ENCODE results near the gene CENPT. TPM values are rescaled to one million over a fixed set of nuclear protein-coding genes. Genes with fewer than 3 reads are reported as not detected.

The CENPT gene
- total and polyA plus RNA-seq, 2 donors (not counting 3 experiments of a cell fraction or from before 2014, with no cell fraction given), result 60.3 to 61.3 TPM

GRCh38 chr16:67879936-67880335 lies 32.4 kb upstream of the CENPT start:
- intact Hi-C loops (cut with micrococcal nuclease) (loop anchor here (5.0 kb wide), 1 partner anchor 182 kb away; no protein-coding TSS in a partner anchor), dilution Hi-C loops (cut with MboI; ENCODE audit: extremely low pct_ligation_motif_present, low sequenced_read_pairs) (no loop called here)
- Histone ChIP-seq H3K27ac (ENCODE audit: insufficient read depth, low read depth, low read length) (no peak overlapping the region), H3K4me2 (ENCODE audit: insufficient read depth, low read length) (no peak overlapping the region), H3K79me2 (ENCODE audit: control insufficient read depth, insufficient read depth, low read length) (peaks cover 15% of the 10 kb centered on the region), H4K20me1 (replicated peaks; ENCODE audit: control insufficient read depth, extremely low read depth, insufficient read depth, low read length) (no peaks in the 10 kb centered on the region), H3K9ac (replicated peaks; ENCODE audit: extremely low read depth, insufficient read depth, low read length) (no peak overlapping the region), H3K27me3 (ENCODE audit: control insufficient read depth in 2 of 2, insufficient read depth in 2 of 2, low read length in 2 of 2) (no peaks in the 10 kb centered on the region), H2AFZ (ENCODE audit: low read depth, low read length) (no peak overlapping the region), H3K4me1 (ENCODE audit: control insufficient read depth, extremely low read depth, insufficient read depth, low read length) (no peaks in the 10 kb centered on the region), H3K36me3 (ENCODE audit: control insufficient read depth in 2 of 2, extremely low read depth in 1 of 2, insufficient read depth in 2 of 2, low read length in 2 of 2) (peaks cover 19 to 88% of the 10 kb centered on the region in 2 experiments), H3K9me1 (replicated peaks; ENCODE audit: control insufficient read depth, extremely low read depth, insufficient read depth, low read length) (no peaks in the 10 kb centered on the region), H3K9me3 (replicated peaks; ENCODE audit: control insufficient read depth, insufficient read depth, low read length) (no peaks in the 10 kb centered on the region), H3K4me3 (replicated peaks in 1 of 3; ENCODE audit: insufficient read depth in 1 of 3, low read depth in 1 of 3, low read length in 3 of 3) (no peak overlapping the region)
- no TSS peak for BruUV-seq (replicated peaks)
- CTCF ChIA-PET, result interaction anchor here (1.3 to 1.8 kb wide), 2 partner anchors 49 to 161 kb away, joined by 4 to 5 read pairs; no protein-coding TSS in a partner anchor
- FAIRE-seq (no peak), DNase-seq (ENCODE audit: low read depth, low spot score) (no peak)
- POLR2A ChIA-PET, result no interaction called here
- TF ChIP-seq MYC (IDR thresholded peaks at IDR 0.05; ENCODE audit: low read depth, low read length) (no peak), GATA2 (IDR thresholded peaks at IDR 0.05; ENCODE audit: insufficient read depth, insufficient read length, low read depth, low read length) (no peak), JUN (IDR thresholded peaks at IDR 0.05; ENCODE audit: borderline replicate concordance, insufficient read depth, insufficient read length, low read depth) (no peak), FOS (IDR thresholded peaks at IDR 0.05; ENCODE audit: borderline replicate concordance, insufficient read depth, low read length) (no peak)
- TF ChIP-seq, protein P1, sequence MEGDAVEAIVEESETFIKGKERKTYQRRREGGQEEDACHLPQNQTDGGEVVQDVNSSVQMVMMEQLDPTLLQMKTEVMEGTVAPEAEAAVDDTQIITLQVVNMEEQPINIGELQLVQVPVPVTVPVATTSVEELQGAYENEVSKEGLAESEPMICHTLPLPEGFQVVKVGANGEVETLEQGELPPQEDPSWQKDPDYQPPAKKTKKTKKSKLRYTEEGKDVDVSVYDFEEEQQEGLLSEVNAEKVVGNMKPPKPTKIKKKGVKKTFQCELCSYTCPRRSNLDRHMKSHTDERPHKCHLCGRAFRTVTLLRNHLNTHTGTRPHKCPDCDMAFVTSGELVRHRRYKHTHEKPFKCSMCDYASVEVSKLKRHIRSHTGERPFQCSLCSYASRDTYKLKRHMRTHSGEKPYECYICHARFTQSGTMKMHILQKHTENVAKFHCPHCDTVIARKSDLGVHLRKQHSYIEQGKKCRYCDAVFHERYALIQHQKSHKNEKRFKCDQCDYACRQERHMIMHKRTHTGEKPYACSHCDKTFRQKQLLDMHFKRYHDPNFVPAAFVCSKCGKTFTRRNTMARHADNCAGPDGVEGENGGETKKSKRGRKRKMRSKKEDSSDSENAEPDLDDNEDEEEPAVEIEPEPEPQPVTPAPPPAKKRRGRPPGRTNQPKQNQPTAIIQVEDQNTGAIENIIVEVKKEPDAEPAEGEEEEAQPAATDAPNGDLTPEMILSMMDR (IDR thresholded peaks at IDR 0.05; ENCODE audit: extremely low read depth in 1 of 2, insufficient read depth in 1 of 2, low read depth in 1 of 2, low read length in 2 of 2), result no peak

GRCh38 chr16:67879462-67879861 lies 32.0 kb upstream of the CENPT start:
- DNase-seq (ENCODE audit: low read depth, low spot score) (no peak), FAIRE-seq (no peak)
- ChIA-PET CTCF (interaction anchor here (1.0 to 1.8 kb wide), 2 partner anchors 63 to 161 kb away, joined by 3 to 5 read pairs; no protein-coding TSS in a partner anchor), POLR2A (no interaction called here)
- intact Hi-C loops (cut with micrococcal nuclease) (no loop called here), dilution Hi-C loops (cut with MboI; ENCODE audit: extremely low pct_ligation_motif_present, low sequenced_read_pairs) (no loop called here)
- H3K36me3 ChIP-seq (ENCODE audit: control insufficient read depth in 2 of 2, extremely low read depth in 1 of 2, insufficient read depth in 2 of 2, low read length in 2 of 2), result peaks cover 19 to 83% of the 10 kb centered on the region in 2 experiments
- no peak overlapping the region for H3K27ac ChIP-seq (ENCODE audit: insufficient read depth, low read depth, low read length)
- H3K9me1 ChIP-seq (replicated peaks; ENCODE audit: control insufficient read depth, extremely low read depth, insufficient read depth, low read length), result no peaks in the 10 kb centered on the region
- H2AFZ ChIP-seq (ENCODE audit: low read depth, low read length), result no peak overlapping the region
- H4K20me1 ChIP-seq (replicated peaks; ENCODE audit: control insufficient read depth, extremely low read depth, insufficient read depth, low read length), result no peaks in the 10 kb centered on the region
- H3K4me1 ChIP-seq (ENCODE audit: control insufficient read depth, extremely low read depth, insufficient read depth, low read length), result peaks cover 2% of the 10 kb centered on the region
- peaks cover 20% of the 10 kb centered on the region for H3K79me2 ChIP-seq (ENCODE audit: control insufficient read depth, insufficient read depth, low read length)
- no peak overlapping the region for H3K4me2 ChIP-seq (ENCODE audit: insufficient read depth, low read length)
- TF ChIP-seq POLR2A (IDR thresholded peaks at IDR 0.05; ENCODE audit: low read depth, low read length) (no peak), MYC (IDR thresholded peaks at IDR 0.05; ENCODE audit: low read depth, low read length) (no peak), MAX (IDR thresholded peaks at IDR 0.05; ENCODE audit: insufficient read depth, insufficient read length) (no peak), GATA2 (IDR thresholded peaks at IDR 0.05; ENCODE audit: insufficient read depth, insufficient read length, low read depth, low read length) (no peak), EZH2 (IDR thresholded peaks at IDR 0.05; ENCODE audit: borderline replicate concordance, low read depth, low read length, severe bottlenecking) (no peak), FOS (IDR thresholded peaks at IDR 0.05; ENCODE audit: borderline replicate concordance, insufficient read depth, low read length) (no peak), POLR2AphosphoS5 (IDR thresholded peaks at IDR 0.05; ENCODE audit: insufficient read depth, low read depth, low read length) (no peak), JUN (IDR thresholded peaks at IDR 0.05; ENCODE audit: borderline replicate concordance, insufficient read depth, insufficient read length, low read depth) (no peak)
- TF ChIP-seq, protein P1 (IDR thresholded peaks at IDR 0.05; ENCODE audit: extremely low read depth in 1 of 2, insufficient read depth in 1 of 2, low read depth in 1 of 2, low read length in 2 of 2), result no peak
- no peaks in the 10 kb centered on the region for H3K9me3 ChIP-seq (replicated peaks; ENCODE audit: control insufficient read depth, insufficient read depth, low read length)
- no peak overlapping the region for H3K4me3 ChIP-seq (replicated peaks in 1 of 3; ENCODE audit: insufficient read depth in 1 of 3, low read depth in 1 of 3, low read length in 3 of 3)
- BruUV-seq (replicated peaks), result no TSS peak
- H3K9ac ChIP-seq (replicated peaks; ENCODE audit: extremely low read depth, insufficient read depth, low read length), result no peak overlapping the region
- no peaks in the 10 kb centered on the region for H3K27me3 ChIP-seq (ENCODE audit: control insufficient read depth in 2 of 2, insufficient read depth in 2 of 2, low read length in 2 of 2)
